DND-41 (cell line): ENCODE data around the gene ENSA.

Source experiments
- ATAC-seq: fragments of 200-7000 bp; cut with Tn5 transposase; 3 replicates; pipeline ENCODE4 v1.9.1; 2021; ENCODE audit warnings: low read depth; ENCODE audit not compliant: insufficient read depth
- DNase-seq: peaks from one replicate; pipeline ENCODE4 v3.0.0-alpha.2; 2020
- H2AFZ ChIP-seq: 2 replicates; pipeline ENCODE4 v1.6.0; 2012; ENCODE audit warnings: low read depth, low read length
- H3K27ac ChIP-seq: 2 replicates; pipeline ENCODE4 v1.5.1; 2012; ENCODE audit warnings: low read length, inconsistent platforms
- H3K27me3 ChIP-seq: fragments of 200-600 bp; sonication (generic); 2 replicates; pipeline ENCODE4 v1.6.0; 2012; ENCODE audit warnings: low read length, mild to moderate bottlenecking, inconsistent platforms; ENCODE audit not compliant: insufficient read depth, poor library complexity
- H3K36me3 ChIP-seq: 2 replicates; pipeline ENCODE4 v1.5.1; 2012; ENCODE audit warnings: low read length, inconsistent platforms; ENCODE audit not compliant: insufficient read depth
- H3K4me1 ChIP-seq: 2 replicates; pipeline ENCODE4 v1.5.1; 2012; ENCODE audit warnings: mild to moderate bottlenecking, low read length; ENCODE audit not compliant: insufficient read depth
- H3K4me2 ChIP-seq: 2 replicates; pipeline ENCODE4 v1.6.0; 2012; ENCODE audit warnings: mild to moderate bottlenecking, moderate library complexity, low read length, inconsistent platforms; ENCODE audit not compliant: insufficient read depth
- H3K4me3 ChIP-seq, 2 experiments: fragments of 200-600 bp in 1 of 2; shearing (Covaris generic) in 1 of 2; 2 replicates each; pipeline ENCODE4 v1.5.1; 2012 to 2016; ENCODE audit warnings: inconsistent platforms in 2 of 2, low read length in 2 of 2, mild to moderate bottlenecking in 2 of 2, low read depth in 1 of 2, moderate library complexity in 1 of 2
- H3K79me2 ChIP-seq: 2 replicates; pipeline ENCODE4 v1.6.0; 2012; ENCODE audit warnings: low read length, inconsistent platforms; ENCODE audit not compliant: insufficient read depth
- H3K9ac ChIP-seq: 2 replicates; pipeline ENCODE4 v1.6.0; 2012; ENCODE audit warnings: low read depth, mild to moderate bottlenecking, inconsistent platforms, low read length, moderate library complexity
- H3K9me3 ChIP-seq: 2 replicates; pipeline ENCODE4 v1.5.1; 2012; ENCODE audit warnings: low read length, moderate library complexity, mild to moderate bottlenecking, inconsistent platforms; ENCODE audit not compliant: insufficient read depth, severe bottlenecking
- H4K20me1 ChIP-seq: 2 replicates; pipeline ENCODE4 v1.6.0; 2012; ENCODE audit warnings: low read length; ENCODE audit not compliant: insufficient read depth
- CTCF ChIP-seq: IDR thresholded peaks from 2 replicates; pipeline ENCODE4 v1.5.1; 2012; ENCODE audit warnings: borderline replicate concordance, low read length, moderate library complexity, mild to moderate bottlenecking; ENCODE audit not compliant: poor library complexity, severe bottlenecking; ENCODE audit errors: extremely low read depth
- EZH2 ChIP-seq: IDR thresholded peaks from 3 replicates; pipeline ENCODE4 v1.6.1; 2012; ENCODE audit warnings: borderline replicate concordance, low read depth, mild to moderate bottlenecking, moderate library complexity, low read length, inconsistent platforms; ENCODE audit not compliant: severe bottlenecking

The ENSA gene

DNA sequence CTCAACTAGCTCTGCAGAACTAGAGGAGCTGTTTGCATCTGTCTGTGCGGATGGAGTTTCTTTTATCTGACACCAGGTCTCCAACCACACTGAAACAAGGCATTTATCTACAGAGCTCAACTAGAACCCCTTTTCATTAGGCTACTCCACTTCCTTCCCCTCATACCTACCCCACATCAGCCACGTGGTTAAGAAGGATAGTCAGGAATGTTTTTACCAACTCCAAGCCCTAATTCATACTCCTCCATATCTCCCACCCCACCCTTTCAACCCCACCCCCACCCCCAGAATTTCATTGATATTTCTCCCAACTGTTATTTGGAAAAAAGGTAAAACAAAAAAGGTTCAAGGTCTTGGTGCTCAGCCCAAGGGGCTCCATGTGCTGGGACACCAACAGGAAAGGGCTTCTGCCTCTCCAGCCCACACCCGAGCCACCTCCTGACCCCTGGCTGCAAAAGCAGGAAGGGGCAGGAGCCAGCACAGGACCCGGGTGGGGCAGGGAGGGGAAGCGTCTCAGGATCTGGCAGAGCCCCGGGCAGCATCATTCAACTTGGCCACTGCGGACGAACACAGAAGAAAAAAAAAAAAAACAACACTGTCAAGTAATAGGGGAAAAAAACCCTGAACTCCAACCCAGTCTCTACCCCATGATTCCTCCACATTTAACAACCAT lies 7.0 kb downstream of the ENSA start:
- TF ChIP-seq CTCF: no peak
- TF ChIP-seq EZH2: no peak
- peaks cover 98% of the 10 kb centered on the region for H3K36me3 ChIP-seq
- H3K79me2 ChIP-seq: peaks cover 21% of the 10 kb centered on the region
- no peaks in the 10 kb centered on the region for H3K9me3 ChIP-seq
- H3K4me2 ChIP-seq: no peak overlapping the region
- no peaks in the 10 kb centered on the region for H3K27me3 ChIP-seq
- H3K27ac ChIP-seq: no peak overlapping the region
- H3K9ac ChIP-seq: no peak overlapping the region
- H4K20me1 ChIP-seq: peaks cover 3% of the 10 kb centered on the region; the same call in 1 of the 2 replicates
- no peak overlapping the region for H2AFZ ChIP-seq
- H3K4me3 ChIP-seq: no peak overlapping the region
- DNase-seq: no peak
- no peak for ATAC-seq
- H3K4me1 ChIP-seq: peaks cover 2% of the 10 kb centered on the region; the same call in 1 of the 2 replicates

GRCh38 chr1:150621497-150622302 lies 7.7 kb downstream of the ENSA start:
- H4K20me1 ChIP-seq: peaks cover 3% of the 10 kb centered on the region; the same call in 1 of the 2 replicates
- TF ChIP-seq CTCF: peak; percentile 73
- no peak for TF ChIP-seq EZH2
- no peak overlapping the region for H3K4me2 ChIP-seq
- no peak overlapping the region for H3K27ac ChIP-seq
- no peak overlapping the region for H3K4me3 ChIP-seq
- H3K4me1 ChIP-seq: no peaks in the 10 kb centered on the region
- peak; percentile 63; the same call in 2 of the 3 replicates for ATAC-seq
- peaks cover 97% of the 10 kb centered on the region for H3K36me3 ChIP-seq
- H3K27me3 ChIP-seq: no peaks in the 10 kb centered on the region
- peak; percentile 55 for DNase-seq
- H3K9ac ChIP-seq: no peak overlapping the region
- no peak overlapping the region for H2AFZ ChIP-seq
- peaks cover 14% of the 10 kb centered on the region for H3K79me2 ChIP-seq
- H3K9me3 ChIP-seq: no peaks in the 10 kb centered on the region

- Histone ChIP-seq H3K9ac (no peak overlapping the region), H3K27me3 (no peaks in the 10 kb centered on the region), H3K4me1 (no peaks in the 10 kb centered on the region), H3K36me3 (peaks cover 95% of the 10 kb centered on the region), H3K4me3 (no peak overlapping the region), H3K9me3 (no peaks in the 10 kb centered on the region), H4K20me1 (peaks cover 3% of the 10 kb centered on the region; the same call in 1 of the 2 replicates), H3K27ac (no peak overlapping the region), H3K4me2 (no peak overlapping the region), H3K79me2 (peaks cover 7% of the 10 kb centered on the region), H2AFZ (no peak overlapping the region)
- TF ChIP-seq EZH2: no peak
- no peak for TF ChIP-seq CTCF
- DNase-seq (no peak), ATAC-seq (no peak)
Measured at GRCh38 chr1:150620919-150621318, 8.5 kb downstream of the ENSA start.
